ENCODE results near the gene NFU1. TPM values are rescaled to one million over a fixed set of nuclear protein-coding genes. Genes with fewer than 3 reads are reported as not detected.

The NFU1 gene
- total and polyA plus RNA-seq, 2 of the 13 experiments (the other 11 are each of a cell fraction or from before 2014, with no cell fraction given): 39.1 to 84.0 TPM

DNA sequence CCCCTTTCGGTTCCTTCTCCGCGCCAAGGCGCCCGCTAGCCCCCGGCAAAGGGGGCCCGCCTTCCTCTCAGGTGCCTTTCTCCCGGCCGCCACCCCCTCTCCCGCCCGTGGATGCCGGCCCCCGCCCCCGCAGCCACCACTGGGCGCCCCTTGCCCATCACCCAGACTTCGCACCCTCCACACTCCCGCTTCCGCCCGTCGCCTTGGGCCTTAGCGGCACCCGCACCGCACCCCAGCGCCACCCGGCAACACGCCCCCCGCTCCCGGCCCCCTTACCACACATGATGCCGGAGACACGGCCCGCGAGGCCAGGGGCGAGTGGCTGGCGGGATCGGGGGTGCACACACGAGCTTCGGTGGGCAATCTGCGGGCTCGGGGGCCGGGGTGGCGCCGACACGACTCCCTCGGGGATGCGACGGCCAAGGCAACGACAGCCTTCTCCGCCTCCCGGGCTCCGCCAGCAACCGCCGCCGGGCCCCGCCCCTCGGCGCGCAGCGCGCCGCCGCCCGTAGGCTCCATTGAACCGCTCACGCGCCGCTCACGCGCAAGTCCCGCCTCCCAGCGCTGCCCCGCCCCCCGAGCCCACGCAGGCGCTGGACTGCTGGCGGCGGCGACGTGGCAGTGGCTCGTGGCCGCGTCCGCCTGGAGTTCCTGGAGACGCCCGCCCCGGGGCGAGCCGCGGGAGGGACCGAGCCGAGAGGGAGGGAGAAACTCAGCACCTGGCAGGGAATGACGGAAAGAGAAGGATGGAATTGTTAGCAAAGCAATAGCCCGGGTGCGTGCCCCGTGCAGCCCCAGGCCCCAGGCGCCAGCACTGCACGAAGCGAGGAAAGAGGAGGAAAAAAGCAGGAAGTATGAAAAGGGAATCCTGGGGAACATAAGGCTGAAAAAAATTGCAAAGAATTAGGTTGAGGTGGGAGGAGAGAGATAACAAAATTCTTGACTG, 50.2 kb downstream of the NFU1 start, which contains the start of gene GFPT1 (continued):
- TF ChIP-seq NFIB (CRISPR knock-in tag; IDR thresholded peaks at IDR 0.05; ENCODE audit: borderline replicate concordance) (no peak), TRIM24 (CRISPR knock-in tag; IDR thresholded peaks at IDR 0.05) (no peak), ELF3 (CRISPR knock-in tag; IDR thresholded peaks at IDR 0.05) (peak; percentile 80), POLR2AphosphoS5 (IDR thresholded peaks at IDR 0.05; ENCODE audit: low read depth, low read length) (peak; percentile 94), SATB2 (CRISPR knock-in tag; IDR thresholded peaks at IDR 0.05) (peak; percentile 18; the same call in 1 of the 2 replicates), HNRNPLL (IDR thresholded peaks at IDR 0.05; ENCODE audit: low read depth, low read length, poor library complexity, severe bottlenecking) (peak; percentile 74), SMAD1 (CRISPR knock-in tag; IDR thresholded peaks at IDR 0.05; ENCODE audit: borderline replicate concordance, low read depth) (peak; percentile 91), ZNF251 (CRISPR knock-in tag; IDR thresholded peaks at IDR 0.05) (no peak), GTF3A (CRISPR knock-in tag; conservative IDR thresholded peaks at IDR 0.05) (no peak), ZNF549 (CRISPR knock-in tag; IDR thresholded peaks at IDR 0.05) (0 out of 2 replicates have a peak, but pooled peaks have one; percentile 52), WIZ (CRISPR knock-in tag; IDR thresholded peaks at IDR 0.05) (peak; percentile 85; the same call in 1 of the 2 replicates), NR2F6 (IDR thresholded peaks at IDR 0.05) (no peak), NR2F6 (CRISPR knock-in tag; IDR thresholded peaks at IDR 0.05) (0 out of 2 replicates have a peak, but pooled peaks have one; percentile 10), BHLHE40 (IDR thresholded peaks at IDR 0.05; ENCODE audit: low read length) (peak; percentile 87), ZNF784 (CRISPR knock-in tag; IDR thresholded peaks at IDR 0.05; ENCODE audit: borderline replicate concordance) (peak; percentile 97; the same call in 1 of the 2 replicates), ZNF337 (CRISPR knock-in tag; IDR thresholded peaks at IDR 0.05; ENCODE audit: borderline replicate concordance, low read depth) (peak; percentile 88; the same call in 1 of the 2 replicates), KAT7 (CRISPR knock-in tag; IDR thresholded peaks at IDR 0.05; ENCODE audit: borderline replicate concordance) (peak; percentile 90), HMGXB4 (CRISPR knock-in tag; IDR thresholded peaks at IDR 0.05; ENCODE audit: borderline replicate concordance in 1 of 2, low read depth in 1 of 2) (peak; percentile 78 to 86), SRSF9 (IDR thresholded peaks at IDR 0.05; ENCODE audit: borderline replicate concordance, insufficient read depth, low read depth, low read length, poor library complexity, severe bottlenecking) (no peak), CREB1 (IDR thresholded peaks at IDR 0.05) (peak; percentile 61), CREB1 (CRISPR knock-in tag; IDR thresholded peaks at IDR 0.05) (no peak), ZFP1 (CRISPR knock-in tag; IDR thresholded peaks at IDR 0.05) (peak; percentile 73; the same call in 1 of the 2 replicates), ZBTB33 (CRISPR knock-in tag; IDR thresholded peaks at IDR 0.05) (no peak)
- TF ChIP-seq, protein P1, sequence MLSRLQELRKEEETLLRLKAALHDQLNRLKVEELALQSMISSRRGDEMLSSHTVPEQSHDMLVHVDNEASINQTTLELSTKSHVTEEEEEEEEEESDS (CRISPR knock-in tag; IDR thresholded peaks at IDR 0.05; ENCODE audit: borderline replicate concordance): peak; percentile 92
- TF ChIP-seq, protein P2, sequence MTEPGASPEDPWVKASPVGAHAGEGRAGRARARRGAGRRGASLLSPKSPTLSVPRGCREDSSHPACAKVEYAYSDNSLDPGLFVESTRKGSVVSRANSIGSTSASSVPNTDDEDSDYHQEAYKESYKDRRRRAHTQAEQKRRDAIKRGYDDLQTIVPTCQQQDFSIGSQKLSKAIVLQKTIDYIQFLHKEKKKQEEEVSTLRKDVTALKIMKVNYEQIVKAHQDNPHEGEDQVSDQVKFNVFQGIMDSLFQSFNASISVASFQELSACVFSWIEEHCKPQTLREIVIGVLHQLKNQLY (CRISPR knock-in tag; IDR thresholded peaks at IDR 0.05): peak; percentile 91

All from HepG2 (cell line).